Activated CD8-positive, alpha-beta memory T cell treated with anti-CD3 and anti-CD28 coated beads, Interleukin-2, amount 50 U/mL, for 1 hour (primary cell): ENCODE results near the gene RECQL5.

ENCODE experiments used
- DNase-seq: peaks from one replicate; pipeline ENCODE4 v3.0.0-alpha.2; 2020; ENCODE audit errors: extremely low read depth

Gene RECQL5

DNA sequence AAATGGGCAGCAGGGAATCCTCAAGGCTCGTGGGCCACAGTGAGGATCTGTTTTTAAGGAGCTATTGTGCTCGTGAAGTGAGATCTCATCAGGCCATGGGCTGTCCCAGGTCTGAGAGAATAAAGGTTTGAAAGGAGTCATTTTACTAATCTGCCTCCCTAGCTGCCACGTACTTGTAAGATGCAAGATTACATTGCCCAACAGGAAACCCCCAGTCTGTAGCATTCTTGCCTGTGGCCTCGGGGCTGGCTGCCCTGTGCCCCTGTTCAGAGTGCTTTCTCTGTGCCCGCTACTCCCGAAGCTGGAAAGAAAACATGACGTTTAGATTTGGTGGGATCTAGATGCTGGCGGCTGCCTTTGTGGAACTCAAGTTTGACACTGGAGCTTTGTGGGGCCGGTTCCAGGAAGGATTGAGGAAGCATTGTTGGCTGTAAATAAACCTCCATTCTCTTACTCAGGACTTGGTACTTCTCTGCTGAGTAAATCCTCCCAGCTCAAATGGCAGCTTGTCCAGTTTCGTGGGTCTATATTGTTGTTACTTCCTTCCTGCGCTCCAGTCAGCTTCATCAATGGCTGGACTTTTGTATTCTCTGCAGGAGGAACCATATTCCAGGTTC is 21.4 kb upstream of the RECQL5 start:
- no peak for DNase-seq

- no peak for DNase-seq
Measured at GRCh38 chr17:75685499-75685898, 18.5 kb upstream of the RECQL5 start.

GRCh38 chr17:75684924-75685323 is 18.0 kb upstream of the RECQL5 start:
- DNase-seq, result no peak

DNA sequence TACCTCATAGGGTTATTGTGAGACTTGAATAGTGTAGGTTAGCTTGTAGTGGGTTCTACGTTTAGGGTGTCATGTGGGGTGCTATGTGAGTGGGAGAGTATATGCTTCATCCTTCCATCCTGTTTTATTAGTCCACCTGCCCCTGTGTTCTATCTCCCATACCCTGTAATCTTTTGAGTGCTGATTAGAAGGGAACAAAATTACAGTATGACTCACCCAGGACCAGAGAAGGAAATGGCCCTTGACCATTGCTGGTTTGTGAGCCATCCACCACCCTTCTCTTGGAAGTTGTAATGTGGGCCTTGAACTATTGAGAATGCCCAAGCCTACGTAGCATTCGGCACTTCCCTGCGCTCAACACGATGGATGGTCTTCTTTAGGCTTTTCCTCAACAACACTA is 17.3 kb upstream of the RECQL5 start:
- DNase-seq, result no peak

GRCh38 chr17:75683583-75683982 is 16.6 kb upstream of the RECQL5 start:
- DNase-seq, result no peak

DNA sequence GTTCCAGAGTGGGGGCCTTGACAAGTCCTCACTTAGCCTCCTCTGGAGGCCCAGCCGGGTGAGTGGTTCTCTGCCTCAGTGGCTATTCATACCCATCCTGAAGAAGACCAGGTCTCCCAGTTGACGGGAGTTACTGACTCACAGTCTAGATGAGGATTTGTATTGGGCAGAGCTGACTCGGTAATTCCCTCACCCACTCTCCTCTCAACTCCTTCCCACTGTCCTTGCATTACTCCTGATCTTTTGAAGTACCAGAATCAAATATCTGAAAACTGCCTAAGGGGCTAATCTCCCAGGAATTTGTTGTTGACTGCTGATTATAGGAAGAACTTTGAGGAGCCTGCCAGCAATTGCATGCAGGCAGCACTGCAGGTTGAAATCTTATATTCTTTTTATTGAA is 14.3 kb upstream of the RECQL5 start:
- no peak for DNase-seq

GRCh38 chr17:75680431-75680830 is 13.5 kb upstream of the RECQL5 start:
- DNase-seq, result no peak

DNA sequence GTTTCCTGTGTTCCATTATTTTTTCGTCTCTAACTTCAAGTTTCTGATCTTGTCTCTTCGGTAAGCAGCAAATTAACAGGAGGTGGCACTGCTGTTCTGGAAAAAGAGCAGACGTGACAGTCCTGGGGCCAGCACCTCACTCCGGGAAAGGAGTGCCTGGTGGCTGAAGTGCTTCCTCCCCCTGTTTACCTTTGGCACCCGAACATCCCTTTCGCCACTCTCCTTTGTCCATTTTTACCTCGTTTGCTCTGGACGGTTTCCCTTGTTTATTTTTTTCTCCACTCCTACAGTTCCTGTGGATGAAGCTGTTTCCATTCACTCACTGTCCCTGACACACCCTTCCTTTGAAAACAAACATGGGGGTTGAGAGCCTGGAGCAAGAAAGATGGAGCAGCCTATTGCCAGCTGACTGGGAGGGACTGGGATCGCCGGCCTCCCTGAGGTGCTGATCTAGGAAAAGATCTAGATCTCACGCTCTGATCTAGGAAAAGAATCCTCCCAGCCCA is 12.8 kb upstream of the RECQL5 start:
- DNase-seq, result no peak

- no peak for DNase-seq
Measured at GRCh38 chr17:75676461-75676860, 9.5 kb upstream of the RECQL5 start.

DNA sequence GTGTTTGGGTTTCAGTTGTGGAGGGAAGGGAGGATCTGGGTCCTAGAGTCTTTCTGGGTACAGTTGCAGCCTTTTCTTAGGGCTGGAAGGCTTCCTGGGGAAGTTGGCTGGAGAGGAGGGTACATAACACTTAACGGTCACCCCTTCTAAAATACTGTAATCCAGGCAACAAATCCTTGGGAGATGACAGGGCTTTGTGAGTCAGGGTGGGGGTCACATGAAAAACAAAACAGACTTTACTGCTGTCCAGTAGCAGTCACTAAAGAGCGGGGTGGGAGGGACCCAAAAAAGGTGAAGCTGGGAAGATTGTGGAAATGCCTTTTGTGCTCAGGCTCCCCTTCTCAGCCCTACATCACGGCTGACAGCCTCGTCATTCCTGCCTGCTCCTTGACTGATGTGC is 6.5 kb upstream of the RECQL5 start:
- no peak for DNase-seq

- no peak for DNase-seq
Measured at GRCh38 chr17:75672011-75672410, 5.1 kb upstream of the RECQL5 start.

DNA sequence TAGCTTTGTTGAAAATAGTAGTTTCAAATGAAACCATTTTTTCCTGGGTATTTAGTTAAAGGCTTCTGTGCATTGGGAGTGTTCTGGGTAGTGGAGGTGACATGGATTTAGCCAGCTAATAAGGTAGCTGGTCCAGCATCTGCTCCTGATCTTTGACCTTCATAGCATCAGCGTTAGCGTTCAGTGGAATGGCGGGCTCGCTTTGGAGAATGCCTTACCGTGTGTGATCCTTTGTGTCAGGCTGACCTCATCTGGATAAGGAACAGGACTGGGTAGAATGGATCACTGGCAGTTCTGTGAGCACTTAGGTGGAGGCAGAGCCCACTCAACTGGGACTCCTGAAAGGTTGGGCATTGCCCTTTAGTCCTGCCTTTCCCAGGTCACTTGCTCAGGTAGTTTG is 3.9 kb upstream of the RECQL5 start:
- DNase-seq, result no peak

DNA sequence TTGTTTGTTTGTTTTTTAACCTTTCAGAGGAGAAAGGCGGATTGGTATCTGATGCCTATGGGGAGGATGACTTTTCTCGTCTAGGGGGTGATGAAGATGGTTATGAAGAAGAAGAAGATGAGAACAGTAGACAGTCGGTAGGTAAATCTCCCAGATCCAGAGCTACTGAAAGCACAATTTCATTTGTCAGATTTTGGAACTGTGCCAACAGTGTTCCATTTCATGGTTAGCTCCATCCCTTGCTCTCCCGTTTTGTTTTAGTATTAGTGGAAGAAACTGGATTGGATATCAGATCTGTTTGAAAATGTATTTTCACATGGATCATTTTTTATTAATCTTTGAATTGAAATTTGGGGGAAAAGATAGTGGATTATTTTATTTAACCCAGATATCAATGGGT is 1.5 kb upstream of the RECQL5 start:
- no peak for DNase-seq

DNA sequence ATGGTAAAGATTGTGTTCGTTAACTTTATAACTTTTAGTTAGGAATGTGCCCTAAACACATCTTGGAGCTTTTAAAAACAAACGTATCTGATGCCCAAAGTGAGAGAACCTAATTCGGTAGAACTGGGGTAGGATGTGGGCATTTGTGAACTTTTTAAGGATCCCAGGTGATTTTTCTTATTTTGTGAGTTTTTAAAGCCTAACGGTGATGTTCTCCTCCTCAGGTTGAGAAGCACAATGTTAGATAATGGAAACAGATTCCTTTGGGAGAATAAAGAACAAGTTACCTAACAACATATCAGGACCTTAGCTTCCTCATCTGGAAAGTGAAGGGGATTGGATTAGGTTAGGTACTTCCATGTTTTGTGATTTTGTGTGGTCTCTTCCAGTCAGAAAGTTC is 871 bp upstream of the RECQL5 start:
- no peak for DNase-seq

GRCh38 chr17:75665981-75666380 is 973 bp downstream of the RECQL5 start:
- no peak for DNase-seq

- no peak for DNase-seq
Measured at GRCh38 chr17:75664099-75664549, 2.8 kb downstream of the RECQL5 start.

- no peak for DNase-seq
Measured at GRCh38 chr17:75662511-75662910, 4.4 kb downstream of the RECQL5 start.

DNA sequence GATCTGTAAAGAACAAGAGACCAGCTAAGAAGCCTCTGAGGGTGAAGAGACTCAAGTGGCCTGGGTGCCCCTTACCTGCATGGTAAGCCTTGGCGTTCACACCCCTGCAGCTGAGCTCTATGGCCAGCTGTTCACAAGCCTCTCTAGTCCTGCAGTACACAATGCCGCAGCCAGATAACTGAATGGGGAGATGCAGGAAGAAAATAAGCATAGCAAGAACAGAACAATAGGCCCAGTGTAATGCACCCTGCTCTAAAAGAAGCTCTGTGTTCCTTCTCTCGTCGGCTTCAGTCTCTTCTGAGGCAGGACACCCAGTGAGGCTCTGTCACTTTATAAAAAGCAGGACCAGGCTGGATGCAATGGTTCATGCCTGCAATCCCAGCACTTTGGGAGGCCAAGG is 5.4 kb downstream of the RECQL5 start:
- DNase-seq, result no peak

- no peak for DNase-seq
Measured at GRCh38 chr17:75658237-75658636, 8.7 kb downstream of the RECQL5 start.

DNA sequence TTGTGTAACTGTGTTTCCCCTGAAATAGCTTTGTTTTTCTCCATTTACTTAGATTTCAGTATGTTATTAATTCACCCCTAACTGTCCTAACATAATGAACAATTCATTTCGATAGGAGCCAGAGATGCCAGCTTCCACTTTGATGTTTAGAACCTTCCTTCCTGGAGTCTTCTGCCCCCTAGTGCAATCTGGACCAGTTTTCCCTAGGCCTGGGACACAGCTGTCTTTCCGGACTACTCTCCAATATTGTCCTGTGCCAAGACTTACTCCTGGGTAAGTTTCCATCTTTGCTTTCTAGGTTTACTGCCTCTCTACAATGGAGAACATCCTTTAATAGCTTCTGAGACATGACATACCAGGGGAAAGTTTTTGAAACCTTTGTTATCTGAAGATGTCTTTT is 12.8 kb downstream of the RECQL5 start:
- no peak for DNase-seq

GRCh38 chr17:75652934-75653549 is 13.9 kb downstream of the RECQL5 start:
- DNase-seq, result no peak

DNA sequence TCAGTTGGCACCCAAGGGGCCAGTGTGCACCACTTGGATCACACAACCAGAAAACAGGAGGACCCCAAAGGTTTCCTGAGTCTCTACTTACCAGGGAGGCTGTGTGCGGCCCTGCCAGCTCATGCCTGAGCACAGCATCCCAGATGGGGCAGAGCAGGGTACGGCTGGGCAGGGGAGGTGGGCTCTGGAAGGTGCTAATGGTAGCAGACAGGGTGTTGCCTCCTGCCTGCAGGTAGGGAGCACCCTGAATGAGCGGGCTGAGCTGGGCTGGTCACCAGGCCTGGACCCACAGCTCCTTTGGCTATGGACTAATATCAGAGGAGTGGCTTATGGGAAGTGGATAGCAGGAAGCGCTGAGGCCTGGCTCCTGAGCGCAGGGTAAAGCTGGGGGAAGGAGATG is 14.6 kb downstream of the RECQL5 start:
- DNase-seq, result no peak

DNA sequence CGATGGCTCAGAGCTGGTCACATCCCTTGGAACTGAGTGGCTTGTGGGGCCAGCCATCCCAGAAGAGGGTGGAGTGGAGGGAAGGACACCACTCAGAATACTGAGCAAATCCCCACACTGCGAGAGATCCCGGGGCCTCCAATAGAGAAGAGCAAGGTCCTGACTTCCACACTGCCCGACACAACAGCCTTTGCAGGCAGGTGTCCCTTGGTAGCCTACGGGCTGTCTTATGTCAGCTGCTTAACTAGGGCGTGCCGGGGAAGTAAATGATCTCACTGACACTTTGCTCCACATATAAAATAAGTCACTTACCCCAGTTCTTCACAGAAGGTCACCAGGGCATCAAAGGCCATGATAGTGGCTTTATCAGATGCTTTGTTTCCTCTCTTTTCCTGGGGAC is 16.1 kb downstream of the RECQL5 start:
- no peak for DNase-seq

- no peak for DNase-seq
Measured at GRCh38 chr17:75649687-75650086, 17.3 kb downstream of the RECQL5 start.
